Sigmoid colon (tissue), 7 donors: Measurements from ENCODE around the gene ANAPC4. TPM values are rescaled to one million over a fixed set of nuclear protein-coding genes. Genes with fewer than 3 reads are reported as not detected.

Experiments used
- DNase-seq: peaks from one replicate; pipeline ENCODE4 v3.0.0-alpha.2; 2019
- H3K27ac ChIP-seq, 4 donors: fragments of 200-600 bp; sonication (generic); one replicate each; pipeline ENCODE4 v1.5.1; 2016 to 2019; ENCODE audit warnings: mild to moderate bottlenecking in 1 of 4
- H3K27me3 ChIP-seq, 3 donors: fragments of 200-600 bp; sonication (generic); one replicate each; pipeline ENCODE4 v1.5.1; 2019; ENCODE audit warnings: mild to moderate bottlenecking in 1 of 3
- H3K36me3 ChIP-seq, 4 donors: fragments of 200-600 bp; sonication (generic); one replicate each; pipeline ENCODE4 v1.5.1; 2016 to 2019
- H3K4me1 ChIP-seq, 4 donors: fragments of 200-600 bp; sonication (generic); one replicate each; pipeline ENCODE4 v1.5.1; 2017 to 2019
- H3K4me3 ChIP-seq, 4 donors: fragments of 200-600 bp; sonication (generic); one replicate each; pipeline ENCODE4 v1.5.1; 2017 to 2019; ENCODE audit warnings: mild to moderate bottlenecking in 2 of 4, moderate library complexity in 1 of 4
- H3K9me3 ChIP-seq, 4 donors: fragments of 200-600 bp in 3 of 4; sonication (generic) in 3 of 4; one replicate each; pipeline versions ENCODE4 v1.5.1 to v1.6.1; 2013 to 2019
- CTCF ChIP-seq, 4 experiments: fragments of 450-650 bp in 3 of 4; fragments of 200-600 bp in 1 of 4; IDR thresholded peaks; one replicate each; pipeline ENCODE4 v1.5.1; 2016 to 2019; ENCODE audit warnings: antibody characterized with exemption in 4 of 4, mild to moderate bottlenecking in 3 of 4, moderate library complexity in 2 of 4
- EP300 ChIP-seq, 4 donors: sonication (generic); formaldehyde crosslinking; IDR thresholded peaks; one replicate each; pipeline ENCODE4 v1.6.1; 2017; ENCODE audit warnings: antibody characterized with exemption in 4 of 4
- POLR2A ChIP-seq, 2 donors: fragments of 450-650 bp; IDR thresholded peaks; one replicate each; pipeline ENCODE4 v1.6.1; 2016; ENCODE audit warnings: antibody characterized with exemption in 2 of 2, mild to moderate bottlenecking in 2 of 2, moderate library complexity in 2 of 2
- POLR2AphosphoS5 ChIP-seq, 4 donors: sonication (generic); formaldehyde crosslinking; IDR thresholded peaks; one replicate each; pipeline ENCODE4 v1.6.1; 2017; ENCODE audit warnings: antibody characterized with exemption in 4 of 4
- WGBS, 2 donors: extraction: QIAGEN DNeasy Blood & Tissue Kit; methylation state at CpG; one replicate each; pipeline ENCODE4 v1.1.7; 2013; 5-methylcytosine and 5-hydroxymethylcytosine counted together
- intact Hi-C: fragments of 100-400 bp; cut with DNase I; formaldehyde crosslinking; loops from one replicate; pipeline ENCODE4 v1.15.1; 2023
- polyA plus RNA-seq, 3 donors: library from polyadenylated mRNA; stranded (reverse); fragments of 200-250 nt; gene quantifications; one replicate each; pipeline ENCODE4 v1.2.3, GENCODE V29; 2013
- total RNA-seq, 4 donors: library from RNA; depleted of rRNA; stranded (reverse); fragments of >200 nt; gene quantifications; one replicate each; pipeline ENCODE4 v1.1.0, GENCODE V29; 2016
- donor health status: healthy with polysubstance abuse.
- donor health status: Bipolar disorder and iron deficiency.
- donor health status: healthy.

The ANAPC4 gene
- total and polyA plus RNA-seq, 7 donors = 8.8 to 75.1 (median 31.4) TPM

GRCh38 chr4:25377572-25378436, 741 bp downstream of the ANAPC4 start:
- no peaks in the 10 kb centered on the region for H3K27me3 ChIP-seq
- H3K27ac ChIP-seq = peak overlapping the region; percentile 77 to 83 (median 80)
- 14 to 19% methylated on average over 18 of the region's 18 CpGs for WGBS, 2 donors
- peak overlapping the region; percentile 67 to 94 (median 74) for H3K4me3 ChIP-seq
- no peak for DNase-seq
- intact Hi-C loops = loop anchor here (2.0 to 10.0 kb wide), 4 partner anchors 65 to 793 kb away; partner anchors contain the start of genes DHX15, PI4K2B and ZCCHC4
- peaks cover 0 to 22% (median 19%) of the 10 kb centered on the region in 4 donors for H3K4me1 ChIP-seq
- no peaks in the 10 kb centered on the region for H3K9me3 ChIP-seq
- peaks cover 0 to 26% (median 4%) of the 10 kb centered on the region in 4 donors for H3K36me3 ChIP-seq
- TF ChIP-seq POLR2A (IDR thresholded peaks at IDR 0.05) (no peak), POLR2AphosphoS5 (IDR thresholded peaks at IDR 0.05) (no peak), EP300 (IDR thresholded peaks at IDR 0.05) (no peak), CTCF (IDR thresholded peaks at IDR 0.05) (no peak)

GRCh38 chr4:25378437-25378743, 1.3 kb downstream of the ANAPC4 start:
- H3K27ac ChIP-seq = peak overlapping the region in 1 of 4 donors; percentile 83
- 91 to 95% methylated on average over 6 of the region's 6 CpGs for WGBS, 2 donors
- intact Hi-C loops = loop anchor here (5.0 to 10.0 kb wide), 3 partner anchors 146 to 794 kb away; partner anchors contain the start of genes DHX15 and PI4K2B
- H3K4me3 ChIP-seq = peak overlapping the region in 2 of 4 donors; percentile 67 to 94
- H3K27me3 ChIP-seq = no peaks in the 10 kb centered on the region
- peaks cover 0 to 22% (median 19%) of the 10 kb centered on the region in 4 donors for H3K4me1 ChIP-seq
- peaks cover 0 to 32% (median 5%) of the 10 kb centered on the region in 4 donors for H3K36me3 ChIP-seq
- TF ChIP-seq EP300 (IDR thresholded peaks at IDR 0.05) (no peak), POLR2AphosphoS5 (IDR thresholded peaks at IDR 0.05) (no peak), POLR2A (IDR thresholded peaks at IDR 0.05) (no peak), CTCF (IDR thresholded peaks at IDR 0.05) (no peak)
- H3K9me3 ChIP-seq = no peaks in the 10 kb centered on the region
- DNase-seq = no peak

GRCh38 chr4:25379591-25379990, 2.5 kb downstream of the ANAPC4 start:
- H3K27me3 ChIP-seq = no peaks in the 10 kb centered on the region
- H3K27ac ChIP-seq = no peak overlapping the region
- WGBS, 2 donors = 93 to 96% methylated on average over 2 of the region's 2 CpGs
- H3K9me3 ChIP-seq = no peaks in the 10 kb centered on the region
- H3K4me1 ChIP-seq = peaks cover 0 to 22% (median 19%) of the 10 kb centered on the region in 4 donors
- peaks cover 4 to 44% (median 9%) of the 10 kb centered on the region in 4 donors for H3K36me3 ChIP-seq
- no peak for DNase-seq
- TF ChIP-seq CTCF (IDR thresholded peaks at IDR 0.05) (no peak), POLR2A (IDR thresholded peaks at IDR 0.05) (no peak), EP300 (IDR thresholded peaks at IDR 0.05) (no peak), POLR2AphosphoS5 (IDR thresholded peaks at IDR 0.05) (no peak)
- intact Hi-C loops = loop anchor here (5.0 to 10.0 kb wide), 3 partner anchors 147 to 795 kb away; partner anchors contain the start of genes DHX15 and PI4K2B
- no peak overlapping the region for H3K4me3 ChIP-seq

GRCh38 chr4:25383647-25384046, 6.6 kb downstream of the ANAPC4 start:
- intact Hi-C loops = loop anchor here (5.0 kb wide), 1 partner anchor 221 kb away; the partner anchor contains the start of gene SEPSECS
- Histone ChIP-seq H3K4me1 (peaks cover 0 to 11% (median 8%) of the 10 kb centered on the region in 4 donors), H3K4me3 (no peak overlapping the region), H3K27me3 (no peaks in the 10 kb centered on the region), H3K9me3 (no peaks in the 10 kb centered on the region), H3K27ac (no peak overlapping the region), H3K36me3 (peaks cover 8 to 81% (median 13%) of the 10 kb centered on the region in 4 donors)
- no peak for DNase-seq
- 16 to 55% methylated on average over 2 of the region's 2 CpGs for WGBS, 2 donors
- TF ChIP-seq POLR2AphosphoS5 (IDR thresholded peaks at IDR 0.05) = no peak
- TF ChIP-seq EP300 (IDR thresholded peaks at IDR 0.05) = no peak
- TF ChIP-seq CTCF (IDR thresholded peaks at IDR 0.05) = no peak
- no peak for TF ChIP-seq POLR2A (IDR thresholded peaks at IDR 0.05)
